ENCODE data around the gene TMEM140. TPM values are rescaled to one million over a fixed set of nuclear protein-coding genes. Genes with fewer than 3 reads are reported as not detected.
"Not testable (repeated sequence)": the region's sequence is repeated elsewhere in the genome, so short reads cannot be mapped to it uniquely, and the experiment has no call there.

The TMEM140 gene
- polyA plus RNA-seq, 1 donor (not counting 4 experiments of a cell fraction or from before 2014, with no cell fraction given), result 0.17 TPM

DNA sequence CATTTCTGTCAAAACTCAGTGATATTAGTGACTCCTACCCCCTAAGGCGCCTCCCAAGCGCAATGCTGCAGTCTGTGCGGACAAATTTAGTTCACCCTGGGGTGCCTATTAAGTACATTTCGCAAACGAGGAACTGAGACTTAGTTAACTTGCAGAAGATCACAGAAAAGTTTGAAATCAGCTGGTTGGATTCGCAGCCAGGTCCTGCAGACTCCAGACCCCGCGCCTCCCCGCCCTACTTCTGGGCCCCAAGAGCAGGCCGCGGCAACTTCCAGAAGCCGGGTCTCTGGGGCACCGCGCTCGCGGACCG, 22.0 kb downstream of the TMEM140 start:
- no peaks in the 10 kb centered on the region for H4K20me1 ChIP-seq (ENCODE audit: control insufficient read depth, extremely low read depth, insufficient read depth, low read length)
- no peak overlapping the region for H2AFZ ChIP-seq (ENCODE audit: control insufficient read depth, low read length)
- H3K4me1 ChIP-seq (ENCODE audit: control insufficient read depth, extremely low read depth, insufficient read depth, low read length), result peaks cover 25% of the 10 kb centered on the region
- DNase-seq (ENCODE audit: low read depth, low spot score), result no peak
- peaks cover 3% of the 10 kb centered on the region for H3K9me1 ChIP-seq (ENCODE audit: control insufficient read depth, extremely low read depth, insufficient read depth, low read length)
- FAIRE-seq, result no peak
- peak overlapping the region; percentile 95 for H3K27ac ChIP-seq (ENCODE audit: control insufficient read depth, insufficient read depth, low read length)
- no peak for TF ChIP-seq EZH2 (IDR thresholded peaks at IDR 0.05; ENCODE audit: low read length)
- no peak for TF ChIP-seq CTCF (optimal IDR thresholded peaks at IDR 0.05 in 1 of 3, IDR thresholded peaks at IDR 0.05 in 1 of 3, conservative IDR thresholded peaks at IDR 0.05 in 1 of 3; ENCODE audit: extremely low read depth in 1 of 3, insufficient read depth in 2 of 3, low read length in 3 of 3)
- H3K79me2 ChIP-seq (ENCODE audit: control insufficient read depth, insufficient read depth, low read length), result peaks cover 19% of the 10 kb centered on the region
- no peaks in the 10 kb centered on the region for H3K9me3 ChIP-seq (ENCODE audit: control insufficient read depth, low read depth, low read length)
- peak overlapping the region; percentile 89 to 91 (median 91) for H3K4me3 ChIP-seq (ENCODE audit: control insufficient read depth in 2 of 3, extremely low read depth in 1 of 3, insufficient read depth in 2 of 3, low read depth in 1 of 3, low read length in 3 of 3)
- H3K36me3 ChIP-seq (ENCODE audit: control insufficient read depth in 2 of 2, extremely low read depth in 1 of 2, insufficient read depth in 2 of 2, low read length in 2 of 2), result peaks cover 27 to 29% of the 10 kb centered on the region in 2 experiments
- dilution Hi-C loops (cut with MboI; ENCODE audit: extremely low pct_ligation_motif_present, low sequenced_read_pairs), result loop anchor here (25.0 kb wide), 1 partner anchor 183 kb away; the partner anchor contains the start of gene AGBL3
- H3K27me3 ChIP-seq (ENCODE audit: control insufficient read depth, extremely low read depth, insufficient read depth, low read length), result no peaks in the 10 kb centered on the region
- H3K9ac ChIP-seq (ENCODE audit: control insufficient read depth, extremely low read depth, insufficient read depth, low read length), result peak overlapping the region; percentile 93
- H3K4me2 ChIP-seq (ENCODE audit: control insufficient read depth, extremely low read depth, insufficient read depth, low read depth, low read length), result peak overlapping the region; percentile 86

- Histone ChIP-seq H3K36me3 (ENCODE audit: control insufficient read depth in 2 of 2, extremely low read depth in 1 of 2, insufficient read depth in 2 of 2, low read length in 2 of 2) (peaks cover 24 to 28% of the 10 kb centered on the region in 2 experiments), H3K27me3 (ENCODE audit: control insufficient read depth, extremely low read depth, insufficient read depth, low read length) (no peaks in the 10 kb centered on the region), H3K9ac (ENCODE audit: control insufficient read depth, extremely low read depth, insufficient read depth, low read length) (peak within 1 kb of the TSS; percentile 93), H3K79me2 (ENCODE audit: control insufficient read depth, insufficient read depth, low read length) (peaks cover 19% of the 10 kb centered on the region), H3K4me2 (ENCODE audit: control insufficient read depth, extremely low read depth, insufficient read depth, low read depth, low read length) (peak within 1 kb of the TSS; percentile 86), H4K20me1 (ENCODE audit: control insufficient read depth, extremely low read depth, insufficient read depth, low read length) (no peaks in the 10 kb centered on the region), H3K9me3 (ENCODE audit: control insufficient read depth, low read depth, low read length) (no peaks in the 10 kb centered on the region), H3K27ac (ENCODE audit: control insufficient read depth, insufficient read depth, low read length) (peak within 1 kb of the TSS; percentile 95), H3K4me1 (ENCODE audit: control insufficient read depth, extremely low read depth, insufficient read depth, low read length) (peaks cover 28% of the 10 kb centered on the region), H3K9me1 (ENCODE audit: control insufficient read depth, extremely low read depth, insufficient read depth, low read length) (peaks cover 3% of the 10 kb centered on the region), H2AFZ (ENCODE audit: control insufficient read depth, low read length) (peak within 1 kb of the TSS; percentile 95), H3K4me3 (ENCODE audit: control insufficient read depth in 2 of 3, extremely low read depth in 1 of 3, insufficient read depth in 2 of 3, low read depth in 1 of 3, low read length in 3 of 3) (peak within 1 kb of the TSS; percentile 89 to 91 (median 91))
- peak; percentile 52 to 82 (median 76) for TF ChIP-seq CTCF (optimal IDR thresholded peaks at IDR 0.05 in 1 of 3, IDR thresholded peaks at IDR 0.05 in 1 of 3, conservative IDR thresholded peaks at IDR 0.05 in 1 of 3; ENCODE audit: extremely low read depth in 1 of 3, insufficient read depth in 2 of 3, low read length in 3 of 3)
- TF ChIP-seq EZH2 (IDR thresholded peaks at IDR 0.05; ENCODE audit: low read length), result no peak
- no peak for FAIRE-seq
- DNase-seq (ENCODE audit: low read depth, low spot score), result peak; percentile 66
- dilution Hi-C loops (cut with MboI; ENCODE audit: extremely low pct_ligation_motif_present, low sequenced_read_pairs), result loop anchor here (25.0 kb wide), 1 partner anchor 183 kb away; the partner anchor contains the start of gene AGBL3
These were observed 22.6 kb downstream of the TMEM140 start, which contains the start of gene CYREN for GRCh38 chr7:135170274-135170997. CYREN (minus strand) TSS chr7:135170707; CDS start chr7:135168922, 1,785 bp downstream.

GRCh38 chr7:135170998-135171481, 23.2 kb downstream of the TMEM140 start:
- H3K9me1 ChIP-seq (ENCODE audit: control insufficient read depth, extremely low read depth, insufficient read depth, low read length); DNase-seq (ENCODE audit: low read depth, low spot score); FAIRE-seq; H3K27me3 ChIP-seq (ENCODE audit: control insufficient read depth, extremely low read depth, insufficient read depth, low read length); H3K9me3 ChIP-seq (ENCODE audit: control insufficient read depth, low read depth, low read length); H4K20me1 ChIP-seq (ENCODE audit: control insufficient read depth, extremely low read depth, insufficient read depth, low read length): not testable (repeated sequence)
- H2AFZ ChIP-seq (ENCODE audit: control insufficient read depth, low read length), result peak overlapping the region; percentile 29
- peaks cover 34% of the 10 kb centered on the region for H3K4me1 ChIP-seq (ENCODE audit: control insufficient read depth, extremely low read depth, insufficient read depth, low read length)
- H3K27ac ChIP-seq (ENCODE audit: control insufficient read depth, insufficient read depth, low read length), result peak overlapping the region; percentile 95
- dilution Hi-C loops (cut with MboI; ENCODE audit: extremely low pct_ligation_motif_present, low sequenced_read_pairs), result loop anchor here (25.0 kb wide), 1 partner anchor 184 kb away; the partner anchor contains the start of gene AGBL3
- peak overlapping the region; percentile 86 for H3K4me2 ChIP-seq (ENCODE audit: control insufficient read depth, extremely low read depth, insufficient read depth, low read depth, low read length)
- H3K36me3 ChIP-seq (ENCODE audit: control insufficient read depth in 2 of 2, extremely low read depth in 1 of 2, insufficient read depth in 2 of 2, low read length in 2 of 2), result peaks cover 21 to 22% of the 10 kb centered on the region in 2 experiments
- H3K4me3 ChIP-seq (ENCODE audit: control insufficient read depth in 2 of 3, extremely low read depth in 1 of 3, insufficient read depth in 2 of 3, low read depth in 1 of 3, low read length in 3 of 3), result peak overlapping the region; percentile 89 to 91 (median 91)
- H3K79me2 ChIP-seq (ENCODE audit: control insufficient read depth, insufficient read depth, low read length), result peaks cover 19% of the 10 kb centered on the region
- peak overlapping the region; percentile 93 for H3K9ac ChIP-seq (ENCODE audit: control insufficient read depth, extremely low read depth, insufficient read depth, low read length)
